HAP-1 (cell line): ENCODE measurements around the gene TP73.
A peak's percentile ranks its signal among the peaks of the same experiment; 100 is the strongest.

ENCODE experiments used
- DNase-seq, 2 experiments: peaks; one replicate each; pipeline ENCODE4 v3.0.0-alpha.2; 2016 to 2020; ENCODE audit warnings: low spot score in 2 of 2
- H3K27me3 ChIP-seq: fragments of 250-450 bp; sonication (Bioruptor Pico); 2 replicates; pipeline ENCODE4 v1.5.1; 2020; ENCODE audit warnings: low read depth, mild to moderate bottlenecking, moderate library complexity
- H3K36me3 ChIP-seq: fragments of 250-450 bp; sonication (Bioruptor Pico); replicated peaks from 2 replicates; pipeline ENCODE4 v1.5.1; 2020; ENCODE audit warnings: mild to moderate bottlenecking
- H3K4me1 ChIP-seq: fragments of 250-450 bp; sonication (Bioruptor Pico); 2 replicates; pipeline ENCODE4 v1.5.1; 2020; ENCODE audit warnings: mild to moderate bottlenecking
- H3K4me3 ChIP-seq: fragments of 250-450 bp; sonication (Bioruptor Pico); 2 replicates; pipeline ENCODE4 v1.5.1; 2020; ENCODE audit warnings: mild to moderate bottlenecking, moderate library complexity
- H3K9me3 ChIP-seq: fragments of 250-450 bp; sonication (Bioruptor Pico); 2 replicates; pipeline ENCODE4 v1.5.1; 2020; ENCODE audit warnings: mild to moderate bottlenecking, moderate library complexity
- in situ Hi-C: fragments of 300-500 bp; cut with MboI; formaldehyde crosslinking; loops from 3 replicates; pipeline ENCODE4 v1.14.3; 2020; ENCODE audit warnings: low sequenced_read_pairs, inconsistent platforms, mixed read lengths

The TP73 gene

DNA sequence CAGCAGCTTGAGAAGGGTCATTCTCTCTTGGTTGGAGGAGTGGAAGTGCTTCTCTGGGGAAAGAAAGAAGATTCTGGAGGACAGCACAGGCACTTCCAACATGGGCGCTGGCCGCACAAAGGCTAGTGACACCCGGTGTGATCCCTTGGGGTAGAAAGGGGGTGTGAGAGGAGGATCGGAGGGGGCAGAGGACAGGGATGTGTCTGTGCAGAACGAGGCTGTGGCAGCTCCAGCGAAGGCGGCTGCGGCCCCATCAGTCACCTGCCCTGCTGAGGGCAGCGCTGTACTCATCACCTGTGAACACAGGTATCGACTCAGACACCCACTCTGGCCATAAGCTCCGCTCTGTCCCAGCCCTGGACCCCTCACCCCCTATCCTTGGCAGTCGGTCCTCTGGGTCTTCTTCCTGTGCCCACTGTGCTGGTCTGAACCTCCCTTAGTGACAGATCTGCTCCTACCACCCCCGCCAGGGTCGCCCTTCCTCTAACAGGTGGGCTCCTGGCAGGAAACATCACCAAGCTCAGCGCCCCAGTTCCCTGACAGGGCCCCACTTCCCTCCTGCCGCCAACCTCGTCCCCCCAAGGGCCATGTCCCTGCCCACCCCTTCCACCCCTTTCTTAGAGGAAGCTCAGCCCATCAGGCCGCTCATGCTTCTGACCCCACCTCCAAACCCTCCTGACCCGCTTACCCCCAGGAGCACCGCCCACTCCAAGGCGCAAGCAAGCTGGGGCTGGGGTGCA is 20.1 kb downstream of the TP73 start:
- Histone ChIP-seq H3K9me3 (no peaks in the 10 kb centered on the region), H3K27me3 (no peaks in the 10 kb centered on the region), H3K4me3 (no peak overlapping the region), H3K4me1 (no peaks in the 10 kb centered on the region), H3K36me3 (no peaks in the 10 kb centered on the region)
- in situ Hi-C loops, result no loop called here
- DNase-seq, result no peak

- no peaks in the 10 kb centered on the region for H3K4me1 ChIP-seq
- no peaks in the 10 kb centered on the region for H3K9me3 ChIP-seq
- no peak for DNase-seq
- no peaks in the 10 kb centered on the region for H3K27me3 ChIP-seq
- in situ Hi-C loops, result no loop called here
- H3K4me3 ChIP-seq, result no peak overlapping the region
- no peaks in the 10 kb centered on the region for H3K36me3 ChIP-seq
These were observed 20.6 kb downstream of the TP73 start for GRCh38 chr1:3672971-3673361.

- DNase-seq, result no peak
- in situ Hi-C loops, result no loop called here
- no peak overlapping the region for H3K4me3 ChIP-seq
These were observed 21.2 kb downstream of the TP73 start for GRCh38 chr1:3673381-3674099.

GRCh38 chr1:3674100-3675094 is 22.1 kb downstream of the TP73 start:
- Histone ChIP-seq H3K4me3 (no peak overlapping the region), H3K27me3 (no peaks in the 10 kb centered on the region), H3K9me3 (no peaks in the 10 kb centered on the region), H3K4me1 (no peaks in the 10 kb centered on the region), H3K36me3 (no peaks in the 10 kb centered on the region)
- no peak for DNase-seq
- in situ Hi-C loops, result no loop called here

More at GRCh38 chr1:3673381-3674099, 21.2 kb downstream of the TP73 start:
- Histone ChIP-seq H3K27me3 (no peaks in the 10 kb centered on the region), H3K9me3 (no peaks in the 10 kb centered on the region), H3K36me3 (no peaks in the 10 kb centered on the region), H3K4me1 (no peaks in the 10 kb centered on the region)

GRCh38 chr1:3675436-3675835 is 23.1 kb downstream of the TP73 start:
- Histone ChIP-seq H3K4me3 (no peak overlapping the region), H3K36me3 (no peaks in the 10 kb centered on the region), H3K9me3 (no peaks in the 10 kb centered on the region), H3K27me3 (no peaks in the 10 kb centered on the region), H3K4me1 (no peaks in the 10 kb centered on the region)
- no peak for DNase-seq
- in situ Hi-C loops, result no loop called here

- no peaks in the 10 kb centered on the region for H3K36me3 ChIP-seq
- in situ Hi-C loops, result no loop called here
- no peak overlapping the region for H3K4me3 ChIP-seq
- no peaks in the 10 kb centered on the region for H3K4me1 ChIP-seq
- no peaks in the 10 kb centered on the region for H3K27me3 ChIP-seq
- H3K9me3 ChIP-seq, result no peaks in the 10 kb centered on the region
- no peak for DNase-seq
These were observed 24.5 kb downstream of the TP73 start for GRCh38 chr1:3676581-3677470.

GRCh38 chr1:3677484-3677883 is 25.2 kb downstream of the TP73 start:
- Histone ChIP-seq H3K36me3 (no peaks in the 10 kb centered on the region), H3K27me3 (no peaks in the 10 kb centered on the region), H3K4me3 (no peak overlapping the region), H3K9me3 (no peaks in the 10 kb centered on the region), H3K4me1 (no peaks in the 10 kb centered on the region)
- no peak for DNase-seq
- in situ Hi-C loops, result no loop called here

DNA sequence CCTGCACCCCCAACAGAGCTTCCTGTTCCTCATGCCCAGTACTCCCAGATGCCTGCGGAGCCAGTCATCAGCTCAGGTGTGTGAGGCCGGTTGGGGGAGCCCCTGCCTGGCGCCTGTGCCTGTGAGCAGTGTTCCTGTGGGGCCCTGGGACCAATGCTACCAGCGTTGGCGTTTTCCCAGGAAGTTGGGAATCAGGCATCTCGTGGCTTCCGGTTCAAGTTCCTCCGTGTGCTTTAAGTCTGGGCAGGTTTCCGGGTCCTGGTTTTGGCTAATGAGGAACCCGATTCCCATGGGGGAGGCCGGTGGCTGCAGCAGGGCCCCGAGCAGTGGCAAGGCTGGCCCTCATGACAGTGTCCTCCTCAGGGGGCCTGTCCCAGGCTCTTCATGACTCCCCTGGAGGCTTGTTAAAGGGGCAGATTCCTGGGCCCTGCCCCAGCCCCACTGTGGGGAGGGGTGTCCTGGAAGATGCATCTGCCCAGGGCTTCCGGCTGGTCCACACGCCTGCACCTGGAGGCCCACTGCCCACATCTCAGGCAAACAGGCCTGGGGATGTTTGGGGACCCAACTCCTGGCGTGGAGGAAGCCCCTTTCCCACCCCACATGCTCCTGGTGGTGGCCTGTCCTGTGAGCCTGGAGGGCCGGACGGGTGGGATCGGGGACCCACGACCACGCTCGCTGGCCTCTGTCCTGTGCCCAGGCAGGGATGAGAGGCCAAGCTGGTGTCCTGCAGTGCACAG is 26.2 kb downstream of the TP73 start:
- in situ Hi-C loops, result no loop called here
- no peaks in the 10 kb centered on the region for H3K9me3 ChIP-seq
- H3K36me3 ChIP-seq, result no peaks in the 10 kb centered on the region
- no peaks in the 10 kb centered on the region for H3K27me3 ChIP-seq
- H3K4me3 ChIP-seq, result no peak overlapping the region
- H3K4me1 ChIP-seq, result no peaks in the 10 kb centered on the region
- DNase-seq, result no peak

- Histone ChIP-seq H3K4me1 (no peaks in the 10 kb centered on the region), H3K27me3 (no peaks in the 10 kb centered on the region), H3K4me3 (no peak overlapping the region), H3K36me3 (no peaks in the 10 kb centered on the region), H3K9me3 (no peaks in the 10 kb centered on the region)
- in situ Hi-C loops, result no loop called here
- DNase-seq, result no peak
These were observed 26.8 kb downstream of the TP73 start for GRCh38 chr1:3679098-3679555.

- Histone ChIP-seq H3K4me3 (no peak overlapping the region), H3K36me3 (no peaks in the 10 kb centered on the region), H3K27me3 (no peaks in the 10 kb centered on the region), H3K4me1 (no peaks in the 10 kb centered on the region), H3K9me3 (no peaks in the 10 kb centered on the region)
- in situ Hi-C loops, result no loop called here
- no peak for DNase-seq
These were observed 27.6 kb downstream of the TP73 start for GRCh38 chr1:3679799-3680453.

DNA sequence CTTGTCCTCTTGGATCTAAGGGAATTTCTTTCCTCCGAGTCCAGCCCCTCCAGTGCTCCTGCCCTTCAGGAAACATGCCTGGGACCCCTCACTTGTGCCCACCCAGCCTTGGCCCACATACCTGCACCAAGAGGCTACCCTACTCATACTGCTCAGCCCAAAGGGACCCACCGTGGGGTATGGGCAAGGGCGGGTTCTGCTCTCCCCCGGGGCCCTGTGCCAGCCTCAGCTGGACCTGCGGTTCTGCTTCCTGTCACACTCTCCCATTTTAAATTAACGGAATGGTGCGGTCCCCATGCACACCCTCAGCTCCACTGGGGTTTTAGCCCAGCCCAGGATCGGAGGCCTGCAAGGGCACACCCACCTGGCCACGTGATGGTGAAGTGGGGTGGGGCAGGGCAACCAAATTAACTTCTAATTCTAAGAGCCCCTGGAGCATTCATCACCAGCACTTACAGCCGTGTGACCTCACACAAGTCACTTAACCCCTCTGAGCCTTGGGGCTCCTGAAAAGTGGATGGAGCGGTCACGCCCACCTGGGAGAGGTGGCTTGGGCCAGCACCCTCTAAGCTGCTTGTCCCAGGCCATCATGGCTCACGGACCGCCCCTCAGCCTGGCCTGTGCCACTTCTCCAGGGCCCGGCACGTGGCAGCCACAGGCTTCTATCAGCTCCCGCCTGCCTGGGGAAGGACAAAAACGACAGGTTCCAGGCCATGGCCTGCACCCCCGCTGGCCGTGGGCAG is 28.3 kb downstream of the TP73 start:
- Histone ChIP-seq H3K9me3 (no peaks in the 10 kb centered on the region), H3K36me3 (no peaks in the 10 kb centered on the region), H3K27me3 (no peaks in the 10 kb centered on the region), H3K4me3 (no peak overlapping the region), H3K4me1 (no peaks in the 10 kb centered on the region)
- peak in 1 of 2 experiments; percentile 33 for DNase-seq
- in situ Hi-C loops, result no loop called here
